H9 (cell line): ENCODE results near the gene CD84. TPM values are rescaled to one million over a fixed set of nuclear protein-coding genes. Genes with fewer than 3 reads are reported as not detected.

Source experiments
- DNase-seq: peaks from one replicate; pipeline ENCODE4 v3.0.0-alpha.2; 2017
- H2AFZ ChIP-seq: one replicate; pipeline ENCODE4 v1.6.1; 2013; ENCODE audit warnings: mild to moderate bottlenecking, low read length, control low read depth, moderate library complexity
- H2AK5ac ChIP-seq: 2 replicates; pipeline ENCODE4 v1.6.1; 2013; ENCODE audit warnings: low read length, control low read depth, mixed read lengths; ENCODE audit not compliant: insufficient read length
- H2BK120ac ChIP-seq: one replicate; pipeline ENCODE4 v1.6.1; 2013; ENCODE audit warnings: low read depth, mild to moderate bottlenecking, low read length, control low read depth, inconsistent platforms; ENCODE audit not compliant: poor library complexity, severe bottlenecking
- H2BK12ac ChIP-seq: 2 replicates; pipeline ENCODE4 v1.6.1; 2013; ENCODE audit warnings: low read length, control low read depth, mixed read lengths, low read depth; ENCODE audit not compliant: insufficient read length
- H2BK15ac ChIP-seq: 2 replicates; pipeline ENCODE4 v1.6.1; 2013; ENCODE audit warnings: low read depth, low read length, control low read depth
- H2BK20ac ChIP-seq: one replicate; pipeline ENCODE4 v1.6.1; 2013; ENCODE audit warnings: low read depth, mild to moderate bottlenecking, low read length, control low read depth, inconsistent platforms; ENCODE audit not compliant: poor library complexity, severe bottlenecking
- H2BK5ac ChIP-seq: 2 replicates; pipeline ENCODE4 v1.6.1; 2013; ENCODE audit warnings: low read length, control low read depth, mixed read lengths; ENCODE audit not compliant: insufficient read length
- H3K14ac ChIP-seq: 2 replicates; pipeline ENCODE4 v1.6.1; 2013; ENCODE audit warnings: low read length, control low read depth; ENCODE audit not compliant: insufficient read depth
- H3K18ac ChIP-seq: 2 replicates; pipeline ENCODE4 v1.6.1; 2013; ENCODE audit warnings: low read depth, mild to moderate bottlenecking, mixed read lengths, low read length, control low read depth; ENCODE audit not compliant: insufficient read length
- H3K23ac ChIP-seq: 2 replicates; pipeline ENCODE4 v1.6.1; 2013; ENCODE audit warnings: low read length, control low read depth, mixed read lengths, low read depth; ENCODE audit not compliant: insufficient read length
- H3K23me2 ChIP-seq: 2 replicates; pipeline ENCODE4 v1.6.1; 2013; ENCODE audit warnings: low read depth, mild to moderate bottlenecking, mixed read lengths, low read length, control low read depth; ENCODE audit not compliant: insufficient read length, poor library complexity, severe bottlenecking
- H3K27ac ChIP-seq: 2 replicates; pipeline ENCODE4 v1.5.1; 2013; ENCODE audit warnings: low read length, control low read depth, mixed read lengths, low read depth; ENCODE audit not compliant: insufficient read length
- H3K27me3 ChIP-seq: 2 replicates; pipeline ENCODE4 v1.6.1; 2013; ENCODE audit warnings: low read length, control low read depth, inconsistent platforms; ENCODE audit not compliant: insufficient read depth
- H3K4ac ChIP-seq: 2 replicates; pipeline ENCODE4 v1.6.1; 2013; ENCODE audit warnings: low read depth, mild to moderate bottlenecking, control low read depth, inconsistent platforms, low read length, moderate library complexity
- H3K4me1 ChIP-seq: 2 replicates; pipeline ENCODE4 v1.6.1; 2013; ENCODE audit warnings: low read length, control low read depth, inconsistent platforms; ENCODE audit not compliant: insufficient read depth
- H3K4me2 ChIP-seq: 2 replicates; pipeline ENCODE4 v1.6.1; 2013; ENCODE audit warnings: low read length, control low read depth, mixed read lengths; ENCODE audit not compliant: insufficient read length, insufficient read depth
- H3K56ac ChIP-seq: 2 replicates; pipeline ENCODE4 v1.6.1; 2013; ENCODE audit warnings: low read depth, mild to moderate bottlenecking, mixed read lengths, low read length, control low read depth; ENCODE audit not compliant: insufficient read length
- H3K79me1 ChIP-seq: 2 replicates; pipeline ENCODE4 v1.6.1; 2013; ENCODE audit warnings: low read depth, mild to moderate bottlenecking, moderate library complexity, low read length, control low read depth, inconsistent platforms; ENCODE audit not compliant: insufficient read depth, poor library complexity, severe bottlenecking
- H3K79me2 ChIP-seq: 2 replicates; pipeline ENCODE4 v1.6.1; 2013; ENCODE audit warnings: low read length, control low read depth, inconsistent platforms; ENCODE audit not compliant: insufficient read depth
- H3K9ac ChIP-seq: 2 replicates; pipeline ENCODE4 v1.6.1; 2013; ENCODE audit warnings: low read length, control low read depth, mixed read lengths; ENCODE audit not compliant: insufficient read length; ENCODE audit errors: extremely low read depth
- H3K9me3 ChIP-seq: one replicate; pipeline ENCODE4 v1.6.1; 2013; ENCODE audit warnings: low read depth, low read length, inconsistent platforms; ENCODE audit not compliant: control insufficient read depth
- H3T11ph ChIP-seq: one replicate; pipeline ENCODE4 v1.6.1; 2013; ENCODE audit warnings: mild to moderate bottlenecking, low read length, control low read depth, inconsistent platforms
- H4K20me1 ChIP-seq: one replicate; pipeline ENCODE4 v1.6.1; 2013; ENCODE audit not compliant: control insufficient read depth, insufficient read length, insufficient read depth
- H4K5ac ChIP-seq: 2 replicates; pipeline ENCODE4 v1.6.1; 2013; ENCODE audit warnings: low read depth, mild to moderate bottlenecking, mixed read lengths, low read length, control low read depth; ENCODE audit not compliant: insufficient read length
- H4K8ac ChIP-seq: replicated peaks from 2 replicates; pipeline ENCODE4 v1.6.1; 2013; ENCODE audit warnings: low read length, control low read depth, mixed read lengths, low read depth; ENCODE audit not compliant: insufficient read length
- H4K91ac ChIP-seq: 2 replicates; pipeline ENCODE4 v1.6.1; 2013; ENCODE audit warnings: low read depth, mild to moderate bottlenecking, moderate library complexity, mixed read lengths, low read length, control low read depth; ENCODE audit not compliant: insufficient read length
- H3K27ac Mint-ChIP-seq, 3 experiments: 2 replicates in 2 of 3; 3 replicates in 1 of 3; pipeline ENCODE4 v1.8.0; 2020 to 2021; ENCODE audit warnings: mixed read lengths in 3 of 3, mild to moderate bottlenecking in 1 of 3, moderate library complexity in 1 of 3
- H3K27me3 Mint-ChIP-seq: 2 replicates; pipeline ENCODE4 v1.8.0; 2021; ENCODE audit warnings: low read depth, mild to moderate bottlenecking, moderate library complexity, mixed read lengths
- H3K36me3 Mint-ChIP-seq, 3 experiments: 2 replicates in 2 of 3; 3 replicates in 1 of 3; pipeline ENCODE4 v1.8.0; 2020 to 2021; ENCODE audit warnings: low read depth in 3 of 3, mixed read lengths in 3 of 3; ENCODE audit not compliant: insufficient read depth in 1 of 3
- H3K4me1 Mint-ChIP-seq, 2 experiments: 2 replicates each; pipeline ENCODE4 v1.8.0; 2020; ENCODE audit warnings: mixed read lengths in 2 of 2
- H3K4me3 Mint-ChIP-seq, 2 experiments: 2 replicates in 1 of 2; 3 replicates in 1 of 2; pipeline ENCODE4 v1.8.0; 2020 to 2021; ENCODE audit warnings: mild to moderate bottlenecking in 2 of 2, mixed read lengths in 2 of 2, moderate library complexity in 1 of 2
- H3K9me3 Mint-ChIP-seq, 2 experiments: 2 replicates in 1 of 2; 3 replicates in 1 of 2; pipeline ENCODE4 v1.8.0; 2020; ENCODE audit warnings: mild to moderate bottlenecking in 2 of 2, mixed read lengths in 2 of 2, moderate library complexity in 1 of 2
- WGBS: extraction: QIAGEN DNeasy Blood & Tissue Kit; methylation state at CpG from one replicate; pipeline ENCODE4 v1.1.7; 2013; ENCODE audit warnings: missing lambda C conversion rate, low lambda C conversion rate, mixed read lengths; ENCODE audit not compliant: insufficient read length; ENCODE audit errors: extremely low coverage; 5-methylcytosine and 5-hydroxymethylcytosine counted together
- total RNA-seq: library from RNA; stranded (reverse); gene quantifications from 2 replicates; pipeline ENCODE4 v1.2.1, GENCODE V29; 2021
- TF ChIP-seq, protein P1 (sequence below): fragments of 200-600 bp; sonication (generic); conservative IDR thresholded peaks from 3 replicates; pipeline ENCODE4 v1.8.0; 2021; ENCODE audit warnings: antibody characterized with exemption, mild to moderate bottlenecking

The CD84 gene
- total RNA-seq, 1 experiment from 2014 or later: not detected

- Histone ChIP-seq H4K8ac (no peak overlapping the region), H3K18ac (no peak overlapping the region), H2BK20ac (no peak overlapping the region), H3K27me3 (no peaks in the 10 kb centered on the region), H3K4me1 (no peaks in the 10 kb centered on the region), H3T11ph (no peak overlapping the region), H3K23me2 (no peaks in the 10 kb centered on the region), H3K4ac (no peak overlapping the region), H2BK12ac (no peak overlapping the region), H3K9ac (no peak overlapping the region), H3K56ac (no peak overlapping the region), H2BK15ac (no peak overlapping the region), H2BK5ac (no peak overlapping the region), H3K14ac (no peak overlapping the region), H2AK5ac (no peak overlapping the region), H4K5ac (no peak overlapping the region), H4K20me1 (no peaks in the 10 kb centered on the region), H2AFZ (no peak overlapping the region), H3K4me2 (no peak overlapping the region), H3K79me2 (no peaks in the 10 kb centered on the region), H3K27ac (no peak overlapping the region), H3K23ac (no peak overlapping the region), H3K79me1 (no peaks in the 10 kb centered on the region), H4K91ac (no peak overlapping the region), H2BK120ac (no peak overlapping the region), H3K9me3 (no peaks in the 10 kb centered on the region)
- WGBS: no CpG with 5 or more reads among the region's 4 CpGs
- H3K9me3 Mint-ChIP-seq: no peaks in the 10 kb centered on the region
- TF ChIP-seq, protein P1, sequence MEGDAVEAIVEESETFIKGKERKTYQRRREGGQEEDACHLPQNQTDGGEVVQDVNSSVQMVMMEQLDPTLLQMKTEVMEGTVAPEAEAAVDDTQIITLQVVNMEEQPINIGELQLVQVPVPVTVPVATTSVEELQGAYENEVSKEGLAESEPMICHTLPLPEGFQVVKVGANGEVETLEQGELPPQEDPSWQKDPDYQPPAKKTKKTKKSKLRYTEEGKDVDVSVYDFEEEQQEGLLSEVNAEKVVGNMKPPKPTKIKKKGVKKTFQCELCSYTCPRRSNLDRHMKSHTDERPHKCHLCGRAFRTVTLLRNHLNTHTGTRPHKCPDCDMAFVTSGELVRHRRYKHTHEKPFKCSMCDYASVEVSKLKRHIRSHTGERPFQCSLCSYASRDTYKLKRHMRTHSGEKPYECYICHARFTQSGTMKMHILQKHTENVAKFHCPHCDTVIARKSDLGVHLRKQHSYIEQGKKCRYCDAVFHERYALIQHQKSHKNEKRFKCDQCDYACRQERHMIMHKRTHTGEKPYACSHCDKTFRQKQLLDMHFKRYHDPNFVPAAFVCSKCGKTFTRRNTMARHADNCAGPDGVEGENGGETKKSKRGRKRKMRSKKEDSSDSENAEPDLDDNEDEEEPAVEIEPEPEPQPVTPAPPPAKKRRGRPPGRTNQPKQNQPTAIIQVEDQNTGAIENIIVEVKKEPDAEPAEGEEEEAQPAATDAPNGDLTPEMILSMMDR: no peak
- peak overlapping the region in 1 of 3 experiments; percentile 79; a peak in 1 of 7 replicates for H3K27ac Mint-ChIP-seq
- no peak for DNase-seq
- H3K4me3 Mint-ChIP-seq: no peak overlapping the region
- H3K4me1 Mint-ChIP-seq: no peaks in the 10 kb centered on the region
- H3K27me3 Mint-ChIP-seq: peaks cover 2% of the 10 kb centered on the region; the same call in 1 of the 2 replicates
- H3K36me3 Mint-ChIP-seq: no peaks in the 10 kb centered on the region
Measured at GRCh38 chr1:160547422-160547821, 31.9 kb downstream of the CD84 start.
